HFFc6 (cell line): Measurements from ENCODE around the gene NUDT12. TPM values are rescaled to one million over a fixed set of nuclear protein-coding genes. Genes with fewer than 3 reads are reported as not detected.

Experiments
- DNase-seq: peaks from one replicate; pipeline ENCODE4 v3.0.0-alpha.2; 2018
- H3K27ac Mint-ChIP-seq: 2 replicates; pipeline ENCODE4 v1.8.0; 2020; ENCODE audit warnings: mild to moderate bottlenecking, mixed read lengths
- H3K27me3 Mint-ChIP-seq: 2 replicates; pipeline ENCODE4 v1.8.0; 2021; ENCODE audit warnings: mild to moderate bottlenecking, moderate library complexity, mixed read lengths; ENCODE audit not compliant: insufficient read depth
- H3K36me3 Mint-ChIP-seq: 2 replicates; pipeline ENCODE4 v1.8.0; 2021; ENCODE audit warnings: low read depth, mixed read lengths
- H3K4me1 Mint-ChIP-seq: 2 replicates; pipeline ENCODE4 v1.8.0; 2020; ENCODE audit warnings: low read depth, mixed read lengths
- H3K4me3 Mint-ChIP-seq: 2 replicates; pipeline ENCODE4 v1.8.0; 2020; ENCODE audit warnings: mild to moderate bottlenecking, moderate library complexity, mixed read lengths
- H3K9me3 Mint-ChIP-seq: 2 replicates; pipeline ENCODE4 v1.8.0; 2020; ENCODE audit warnings: mild to moderate bottlenecking, mixed read lengths
- CTCF ChIP-seq: fragments of 200-600 bp; sonication (generic); IDR thresholded peaks from 2 replicates; pipeline ENCODE4 v1.5.0; 2021; ENCODE audit warnings: antibody characterized with exemption, mild to moderate bottlenecking
- total RNA-seq, 6 experiments: library from RNA; stranded (reverse); fragmentation: NEBNext Ultra II Directional; extraction: Animal tissue kit (Norgen Biotek cat#: 25700); gene quantifications; 2 replicates in 1 of 6; 3 replicates in 5 of 6; pipeline ENCODE4 v1.2.3, GENCODE V29; 2021

Gene NUDT12
- total RNA-seq, 6 experiments from 2014 or later: 6.1 to 9.9 (median 9.0) TPM

GRCh38 chr5:103587185-103587748, 24.7 kb upstream of the NUDT12 start:
- Mint-ChIP-seq H3K9me3 (no peaks in the 10 kb centered on the region), H3K27ac (no peak overlapping the region), H3K4me3 (no peak overlapping the region), H3K4me1 (no peaks in the 10 kb centered on the region), H3K27me3 (peaks cover 2% of the 10 kb centered on the region; the same call in 1 of the 2 replicates), H3K36me3 (no peaks in the 10 kb centered on the region)
- TF ChIP-seq CTCF: peak; percentile 74
- DNase-seq: peak; percentile 15

- H3K4me3 Mint-ChIP-seq: no peak overlapping the region
- H3K4me1 Mint-ChIP-seq: no peaks in the 10 kb centered on the region
- DNase-seq: peak; percentile 12
- no peak overlapping the region for H3K27ac Mint-ChIP-seq
- H3K27me3 Mint-ChIP-seq: peaks cover 4% of the 10 kb centered on the region; the same call in 1 of the 2 replicates
- peak; percentile 76 for TF ChIP-seq CTCF
- H3K36me3 Mint-ChIP-seq: no peaks in the 10 kb centered on the region
- H3K9me3 Mint-ChIP-seq: no peaks in the 10 kb centered on the region
These were observed 19.8 kb upstream of the NUDT12 start for GRCh38 chr5:103582364-103582763.

- no peak overlapping the region for H3K4me3 Mint-ChIP-seq
- H3K9me3 Mint-ChIP-seq: no peaks in the 10 kb centered on the region
- no peak overlapping the region for H3K27ac Mint-ChIP-seq
- H3K36me3 Mint-ChIP-seq: no peaks in the 10 kb centered on the region
- TF ChIP-seq CTCF: no peak
- H3K4me1 Mint-ChIP-seq: peaks cover 6% of the 10 kb centered on the region; the same call in 1 of the 2 replicates
- H3K27me3 Mint-ChIP-seq: peaks cover 16% of the 10 kb centered on the region
- DNase-seq: no peak
These were observed 10.8 kb upstream of the NUDT12 start for GRCh38 chr5:103573411-103573810.

- Mint-ChIP-seq H3K4me1 (peaks cover 6% of the 10 kb centered on the region; the same call in 1 of the 2 replicates), H3K9me3 (no peaks in the 10 kb centered on the region), H3K4me3 (no peak overlapping the region), H3K36me3 (no peaks in the 10 kb centered on the region), H3K27me3 (peaks cover 19% of the 10 kb centered on the region), H3K27ac (no peak overlapping the region)
- TF ChIP-seq CTCF: no peak
- no peak for DNase-seq
These were observed 9.9 kb upstream of the NUDT12 start for GRCh38 chr5:103572454-103572853.

GRCh38 chr5:103571730-103572129, 9.1 kb upstream of the NUDT12 start:
- Mint-ChIP-seq H3K4me3 (no peak overlapping the region), H3K4me1 (peaks cover 6% of the 10 kb centered on the region; the same call in 1 of the 2 replicates), H3K27me3 (peaks cover 27% of the 10 kb centered on the region), H3K27ac (no peak overlapping the region), H3K36me3 (no peaks in the 10 kb centered on the region), H3K9me3 (no peaks in the 10 kb centered on the region)
- no peak for DNase-seq
- no peak for TF ChIP-seq CTCF
